OCI-M1 (cell line): ENCODE measurements around the gene VPS37C.
"Not testable (repeated sequence)": the region's sequence is repeated elsewhere in the genome, so short reads cannot be mapped to it uniquely, and the experiment has no call there.

Source experiments
- DNase-seq: peaks from one replicate; lab custom pipeline; 2025; lab: John Stamatoyannopoulos, UW

The VPS37C gene

GRCh38 chr11:61161190-61162091 is at the start of gene VPS37C:
Gene VPS37C (minus strand): TSS chr11:61161426. CDS start chr11:61138829, 22,597 bp downstream.
- DNase-seq: peak; percentile 92

GRCh38 chr11:61210629-61211028 is 49.4 kb upstream of the VPS37C start:
- DNase-seq: not testable (repeated sequence)

- DNase-seq: not testable (repeated sequence)
These were observed 46.5 kb upstream of the VPS37C start for GRCh38 chr11:61207636-61208310.

- not testable (repeated sequence) for DNase-seq
These were observed 43.4 kb upstream of the VPS37C start for GRCh38 chr11:61204502-61205059.

- DNase-seq: not testable (repeated sequence)
These were observed 42.6 kb upstream of the VPS37C start for GRCh38 chr11:61203873-61204272.

GRCh38 chr11:61202950-61203746 is 41.9 kb upstream of the VPS37C start, which contains the start of gene PGA3:
Gene PGA3 (plus strand): TSS chr11:61203515. CDS start chr11:61203565, 50 bp downstream.
- peak; percentile 25 for DNase-seq

GRCh38 chr11:61201476-61201875 is 40.2 kb upstream of the VPS37C start:
- DNase-seq: no peak

- DNase-seq: no peak
These were observed 37.8 kb upstream of the VPS37C start for GRCh38 chr11:61198948-61199523.

GRCh38 chr11:61198361-61198760 is 37.1 kb upstream of the VPS37C start:
- DNase-seq: no peak

- no peak for DNase-seq
These were observed 34.5 kb upstream of the VPS37C start for GRCh38 chr11:61195719-61196118.

GRCh38 chr11:61194981-61195695 is 33.9 kb upstream of the VPS37C start:
- no peak for DNase-seq

GRCh38 chr11:61194169-61194671 is 33.0 kb upstream of the VPS37C start:
- no peak for DNase-seq

GRCh38 chr11:61193596-61193995 is 32.4 kb upstream of the VPS37C start:
- no peak for DNase-seq

- no peak for DNase-seq
These were observed 28.7 kb upstream of the VPS37C start for GRCh38 chr11:61189933-61190332.

- DNase-seq: peak; percentile 81
These were observed 26.4 kb upstream of the VPS37C start for GRCh38 chr11:61187505-61188130.

- no peak for DNase-seq
These were observed 25.3 kb upstream of the VPS37C start for GRCh38 chr11:61186504-61186903.

- DNase-seq: no peak
These were observed 22.4 kb upstream of the VPS37C start for GRCh38 chr11:61183645-61184044.

GRCh38 chr11:61181489-61181888 is 20.3 kb upstream of the VPS37C start:
- no peak for DNase-seq

GRCh38 chr11:61180205-61180604 is 19.0 kb upstream of the VPS37C start:
- not testable (repeated sequence) for DNase-seq

- DNase-seq: no peak
These were observed 15.2 kb upstream of the VPS37C start for GRCh38 chr11:61176446-61176845.
